Adrenal gland (tissue), 12 donors: Measurements from ENCODE around the gene PTPN3. TPM values are rescaled to one million over a fixed set of nuclear protein-coding genes. Genes with fewer than 3 reads are reported as not detected.

Experiments used
- DNase-seq, 7 donors: peaks; one replicate each; pipeline ENCODE4 v3.0.0-alpha.2; 2019 to 2020
- H3K27ac ChIP-seq, 5 donors: fragments of 200-600 bp; sonication (generic) in 4 of 5; 1 replicate in 3 of 5; 2 replicates in 2 of 5; pipeline versions ENCODE4 v1.5.1 to v1.8.0; 2016 to 2020; ENCODE audit warnings: mild to moderate bottlenecking in 1 of 5
- H3K27me3 ChIP-seq: fragments of 200-600 bp; 2 replicates; pipeline ENCODE4 v1.8.0; 2021
- H3K36me3 ChIP-seq, 2 donors: fragments of 200-600 bp; replicated peaks in 1 of 2; 1 replicate in 1 of 2; 2 replicates in 1 of 2; pipeline versions ENCODE4 v1.5.1 to v1.8.0; 2018 to 2022
- H3K4me1 ChIP-seq, 2 donors: fragments of 200-600 bp; replicated peaks in 1 of 2; 1 replicate in 1 of 2; 2 replicates in 1 of 2; pipeline versions ENCODE4 v1.5.1 to v1.8.0; 2018 to 2021
- H3K4me3 ChIP-seq, 4 donors: fragments of 200-600 bp; sonication (generic) in 3 of 4; one replicate each; pipeline ENCODE4 v1.5.1; 2016 to 2018
- H3K9me3 ChIP-seq, 3 donors: fragments of 200-600 bp; sonication (generic) in 1 of 3; replicated peaks in 1 of 3; 1 replicate in 2 of 3; 2 replicates in 1 of 3; pipeline versions ENCODE4 v1.5.1 to v1.8.0; 2016 to 2021
- POLR2A ChIP-seq, 2 donors: fragments of 450-650 bp; IDR thresholded peaks; one replicate each; pipeline ENCODE4 v1.6.1; 2017; ENCODE audit warnings: antibody characterized with exemption in 2 of 2, mild to moderate bottlenecking in 2 of 2, moderate library complexity in 1 of 2
- WGBS, 4 donors: extraction: QIAGEN DNeasy Blood & Tissue Kit in 2 of 4; methylation state at CpG; one replicate each; pipeline versions ENCODE4 v1.1.5 to v1.1.7; 2013 to 2017; 5-methylcytosine and 5-hydroxymethylcytosine counted together
- intact Hi-C, 2 donors: fragments of 100-400 bp; cut with DNase I; formaldehyde crosslinking; loops; one replicate each; pipeline versions ENCODE4 v1.14.1 to v1.15.0; 2022 to 2023
- polyA plus RNA-seq, 3 donors: library from polyadenylated mRNA; stranded (reverse); fragments of 200-250 nt in 2 of 3; fragments of 350-450 nt in 1 of 3; fragmentation: Illumina TruSeq in 1 of 3; extraction: RNeasy Lipid Tissue Mini Kit (QIAGEN cat#74804) in 1 of 3; gene quantifications; one replicate each; pipeline ENCODE4 v1.2.3, GENCODE V29; 2013 to 2014
- total RNA-seq, 9 donors: library from RNA; depleted of rRNA in 4 of 9; stranded (reverse); fragments of >200 nt in 4 of 9; fragments of 120-200 nt in 1 of 9; fragmentation: NEBNext Ultra II Directional in 1 of 9; extraction: Animal tissue kit (Norgen Biotek cat#: 25700) in 1 of 9; gene quantifications; one replicate each; pipeline versions ENCODE4 v1.1.0 to v1.2.4, GENCODE V29; 2013 to 2023
- TF ChIP-seq, protein P1 (sequence below), 6 experiments: fragments of 450-650 bp in 4 of 6; fragments of 200-600 bp in 2 of 6; sonication (generic) in 1 of 6; IDR thresholded peaks; 1 replicate in 5 of 6; 2 replicates in 1 of 6; pipeline versions ENCODE4 v1.5.1 to v1.8.0; 2016 to 2021; ENCODE audit warnings: antibody characterized with exemption in 6 of 6, mild to moderate bottlenecking in 2 of 6, moderate library complexity in 1 of 6
- donor health status: healthy with polysubstance abuse.
- donor health status: Bipolar disorder and iron deficiency.
- donor health status: DM: yes; HTN: yes; CAD: no.
- donor health status: DM: no; HTN: no; CAD: no.
- donor health status: DM: no; HTN: no; CAD: no.
- donor health status: DM: yes; HTN: yes; CAD: no.

The PTPN3 gene
- total and polyA plus RNA-seq, 12 donors, result 1.6 to 6.1 (median 3.0) TPM

- no peak for DNase-seq
- 57 to 59% (median 58%) methylated on average over 4 of the region's 4 CpGs for WGBS, 4 donors
- peaks cover 0 to 4% of the 10 kb centered on the region in 2 donors for H3K4me1 ChIP-seq
- intact Hi-C loops, result no loop called here
- no peak overlapping the region for H3K4me3 ChIP-seq
- peak overlapping the region in 1 of 5 donors; percentile 34 for H3K27ac ChIP-seq
- no peaks in the 10 kb centered on the region for H3K27me3 ChIP-seq
- TF ChIP-seq, protein P1, sequence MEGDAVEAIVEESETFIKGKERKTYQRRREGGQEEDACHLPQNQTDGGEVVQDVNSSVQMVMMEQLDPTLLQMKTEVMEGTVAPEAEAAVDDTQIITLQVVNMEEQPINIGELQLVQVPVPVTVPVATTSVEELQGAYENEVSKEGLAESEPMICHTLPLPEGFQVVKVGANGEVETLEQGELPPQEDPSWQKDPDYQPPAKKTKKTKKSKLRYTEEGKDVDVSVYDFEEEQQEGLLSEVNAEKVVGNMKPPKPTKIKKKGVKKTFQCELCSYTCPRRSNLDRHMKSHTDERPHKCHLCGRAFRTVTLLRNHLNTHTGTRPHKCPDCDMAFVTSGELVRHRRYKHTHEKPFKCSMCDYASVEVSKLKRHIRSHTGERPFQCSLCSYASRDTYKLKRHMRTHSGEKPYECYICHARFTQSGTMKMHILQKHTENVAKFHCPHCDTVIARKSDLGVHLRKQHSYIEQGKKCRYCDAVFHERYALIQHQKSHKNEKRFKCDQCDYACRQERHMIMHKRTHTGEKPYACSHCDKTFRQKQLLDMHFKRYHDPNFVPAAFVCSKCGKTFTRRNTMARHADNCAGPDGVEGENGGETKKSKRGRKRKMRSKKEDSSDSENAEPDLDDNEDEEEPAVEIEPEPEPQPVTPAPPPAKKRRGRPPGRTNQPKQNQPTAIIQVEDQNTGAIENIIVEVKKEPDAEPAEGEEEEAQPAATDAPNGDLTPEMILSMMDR (IDR thresholded peaks at IDR 0.05), result no peak
- TF ChIP-seq POLR2A (IDR thresholded peaks at IDR 0.05), result no peak
- no peaks in the 10 kb centered on the region for H3K36me3 ChIP-seq
- no peaks in the 10 kb centered on the region for H3K9me3 ChIP-seq
Measured at GRCh38 chr9:109509611-109510010, 11.5 kb upstream of the PTPN3 start.

DNA sequence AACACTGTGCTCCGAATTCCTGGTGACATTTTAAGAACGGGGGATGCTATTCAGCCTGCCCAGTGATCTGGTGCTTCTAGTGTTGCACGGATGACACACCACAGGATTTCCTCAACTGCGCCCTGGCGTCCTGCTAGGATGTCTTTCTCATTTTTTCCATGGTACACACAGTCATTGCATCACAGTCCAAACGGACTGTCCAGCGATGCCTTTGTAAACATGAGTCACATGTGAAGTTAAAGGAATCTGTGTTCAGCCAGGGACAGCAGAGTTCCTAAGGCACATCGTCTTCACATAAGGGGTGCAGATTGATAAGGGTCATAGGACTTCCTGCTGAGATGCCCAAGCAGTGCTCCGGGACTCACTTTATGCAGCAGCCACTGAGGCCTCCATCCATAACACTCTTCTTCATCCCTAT lies 9.3 kb upstream of the PTPN3 start:
- Histone ChIP-seq H3K4me3 (no peak overlapping the region), H3K27me3 (no peaks in the 10 kb centered on the region), H3K4me1 (peaks cover 0 to 4% of the 10 kb centered on the region in 2 donors), H3K27ac (no peak overlapping the region), H3K9me3 (no peaks in the 10 kb centered on the region), H3K36me3 (no peaks in the 10 kb centered on the region)
- WGBS, 4 donors, result 66 to 87% (median 70%) methylated on average over 9 of the region's 9 CpGs
- peak in 6 of 7 donors; percentile 52 to 78 (median 67) for DNase-seq
- intact Hi-C loops, result no loop called here
- no peak for TF ChIP-seq POLR2A (IDR thresholded peaks at IDR 0.05)
- TF ChIP-seq, protein P1 (IDR thresholded peaks at IDR 0.05), result no peak

DNA sequence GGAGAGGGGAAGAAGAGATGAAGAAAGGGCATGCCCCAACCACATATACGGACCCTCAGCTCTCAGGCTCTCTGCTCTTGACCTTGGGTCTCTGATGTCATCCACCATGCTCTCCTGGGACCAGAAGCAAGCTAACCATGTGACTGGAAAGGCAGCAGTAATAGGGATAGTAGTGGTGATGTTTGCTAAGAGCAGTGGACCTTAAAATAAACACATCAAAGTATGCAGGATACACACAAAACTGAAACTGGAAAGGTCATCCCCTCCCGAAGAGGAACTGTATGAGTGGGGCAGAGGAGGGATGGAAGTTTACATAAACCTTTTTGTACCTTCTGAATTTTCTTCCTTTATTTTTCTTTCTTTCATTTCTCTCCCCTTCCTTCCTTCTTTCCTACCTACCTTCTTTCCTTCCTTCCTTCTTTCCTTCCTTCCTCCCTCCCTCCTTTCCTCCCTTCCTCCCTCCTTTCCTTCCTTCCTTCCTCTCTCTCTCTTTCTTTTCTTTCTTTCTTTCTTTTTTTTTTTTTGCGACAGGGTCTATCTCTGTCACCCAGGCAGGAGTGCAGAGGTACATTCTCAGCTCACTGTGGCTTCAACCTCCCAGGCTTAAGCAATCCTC lies 8.1 kb upstream of the PTPN3 start:
- H3K4me1 ChIP-seq, result peaks cover 0 to 4% of the 10 kb centered on the region in 2 donors
- no peaks in the 10 kb centered on the region for H3K27me3 ChIP-seq
- 47 to 54% (median 50%) methylated on average over 3 of the region's 3 CpGs for WGBS, 4 donors
- TF ChIP-seq POLR2A (IDR thresholded peaks at IDR 0.05), result no peak
- TF ChIP-seq, protein P1 (IDR thresholded peaks at IDR 0.05), result no peak
- H3K36me3 ChIP-seq, result no peaks in the 10 kb centered on the region
- intact Hi-C loops, result no loop called here
- H3K4me3 ChIP-seq, result no peak overlapping the region
- H3K9me3 ChIP-seq, result no peaks in the 10 kb centered on the region
- no peak overlapping the region for H3K27ac ChIP-seq
- DNase-seq, result peak in 1 of 7 donors; percentile 8

DNA sequence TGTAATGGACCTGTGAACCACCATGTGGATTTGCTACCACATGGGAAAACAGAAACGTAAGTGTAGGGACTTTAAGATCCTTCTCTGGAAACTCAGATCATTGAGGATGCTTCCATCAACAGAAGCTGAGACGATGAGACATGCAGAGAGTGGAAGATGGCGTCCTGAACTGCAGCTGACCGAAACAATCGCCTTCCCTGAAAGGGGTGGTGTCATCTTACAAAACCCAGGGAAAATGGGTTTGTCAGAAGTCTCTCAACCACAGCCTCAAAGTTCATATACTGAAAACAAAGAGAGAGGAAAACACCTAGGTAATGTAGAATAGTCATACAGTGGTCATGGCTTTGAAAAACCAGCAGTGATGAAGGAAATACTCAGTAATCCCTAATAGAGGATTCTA lies 6.6 kb upstream of the PTPN3 start:
- H3K9me3 ChIP-seq, result no peaks in the 10 kb centered on the region
- TF ChIP-seq POLR2A (IDR thresholded peaks at IDR 0.05), result no peak
- TF ChIP-seq, protein P1 (IDR thresholded peaks at IDR 0.05), result no peak
- 66 to 86% (median 73%) methylated on average over 5 of the region's 5 CpGs for WGBS, 4 donors
- intact Hi-C loops, result no loop called here
- peaks cover 0 to 6% of the 10 kb centered on the region in 2 donors for H3K4me1 ChIP-seq
- no peak overlapping the region for H3K4me3 ChIP-seq
- no peak for DNase-seq
- H3K36me3 ChIP-seq, result no peaks in the 10 kb centered on the region
- peaks cover 3% of the 10 kb centered on the region for H3K27me3 ChIP-seq
- H3K27ac ChIP-seq, result no peak overlapping the region
